ENCODE results near the gene C4BPA. TPM values are rescaled to one million over a fixed set of nuclear protein-coding genes. Genes with fewer than 3 reads are reported as not detected.

Gene C4BPA
- total RNA-seq, 6 donors from 2014 or later: 39.0 to 618 (median 118) TPM

DNA sequence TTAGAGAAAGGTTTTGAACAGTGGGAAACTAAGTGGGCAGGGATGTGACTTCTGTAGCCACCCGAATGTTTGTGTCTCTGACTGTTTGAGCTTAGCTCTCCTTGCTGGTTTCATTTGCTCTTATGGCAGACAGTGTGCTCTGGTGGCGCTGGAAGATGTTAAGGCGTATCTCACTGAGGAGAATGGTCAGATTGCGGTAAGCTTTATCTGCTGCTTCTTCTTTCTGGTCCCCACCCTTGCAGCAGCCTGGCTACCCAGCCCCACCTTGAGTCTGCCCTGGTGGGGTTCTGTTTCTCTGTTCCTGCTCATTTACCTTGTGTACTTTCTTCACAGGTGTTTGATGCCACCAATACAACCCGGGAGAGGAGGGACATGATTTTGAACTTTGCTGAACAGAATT is 41.0 kb upstream of the C4BPA start:
- no peak for TF ChIP-seq EP300 (IDR thresholded peaks at IDR 0.05)
- H3K27ac ChIP-seq: peak overlapping the region in 2 of 4 donors; percentile 1 to 65
- peaks cover 0 to 25% (median 11%) of the 10 kb centered on the region in 4 donors for H3K4me1 ChIP-seq
- ATAC-seq (ENCODE audit: low FRiP score in 2 of 2) (no peak), DNase-seq (no peak)
- no peaks in the 10 kb centered on the region for H3K27me3 ChIP-seq
- 91 to 97% methylated on average over 5 of the region's 5 CpGs for WGBS, 2 donors
- peaks cover 9 to 69% (median 19%) of the 10 kb centered on the region in 4 donors for H3K36me3 ChIP-seq
- H3K9me3 ChIP-seq: no peaks in the 10 kb centered on the region
- H3K4me3 ChIP-seq: no peak overlapping the region

DNA sequence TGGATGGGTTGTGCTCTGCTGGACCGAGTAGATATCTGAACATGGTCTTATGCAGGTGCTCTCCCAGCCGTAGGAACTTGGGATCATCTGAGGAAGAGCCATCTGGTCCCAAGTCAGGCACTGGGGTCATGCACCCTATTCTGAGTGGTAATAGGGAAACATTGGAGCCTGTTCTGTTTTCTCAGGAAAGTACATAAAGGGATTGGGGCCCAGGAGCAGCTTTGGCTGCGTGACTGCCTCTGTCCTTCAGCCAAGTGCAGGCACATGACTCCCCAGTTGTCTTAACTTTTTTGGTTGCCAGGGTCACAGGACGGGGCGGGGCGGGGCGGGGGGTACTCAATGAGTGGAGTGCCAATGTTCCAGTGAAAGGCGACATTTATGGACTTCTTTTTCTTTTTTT is 39.5 kb upstream of the C4BPA start:
- Histone ChIP-seq H3K36me3 (peaks cover 9 to 81% (median 21%) of the 10 kb centered on the region in 4 donors), H3K4me1 (peaks cover 0 to 11% (median 5%) of the 10 kb centered on the region in 4 donors), H3K4me3 (no peak overlapping the region), H3K27me3 (no peaks in the 10 kb centered on the region), H3K9me3 (no peaks in the 10 kb centered on the region), H3K27ac (peak overlapping the region; percentile 1 to 65 (median 48))
- 72 to 77% methylated on average over 7 to 8 of the region's 8 CpGs for WGBS, 2 donors
- peak in 1 of 2 donors; percentile 77 for DNase-seq
- ATAC-seq (ENCODE audit: low FRiP score in 2 of 2): peak; percentile 57 to 80
- TF ChIP-seq, protein P1, sequence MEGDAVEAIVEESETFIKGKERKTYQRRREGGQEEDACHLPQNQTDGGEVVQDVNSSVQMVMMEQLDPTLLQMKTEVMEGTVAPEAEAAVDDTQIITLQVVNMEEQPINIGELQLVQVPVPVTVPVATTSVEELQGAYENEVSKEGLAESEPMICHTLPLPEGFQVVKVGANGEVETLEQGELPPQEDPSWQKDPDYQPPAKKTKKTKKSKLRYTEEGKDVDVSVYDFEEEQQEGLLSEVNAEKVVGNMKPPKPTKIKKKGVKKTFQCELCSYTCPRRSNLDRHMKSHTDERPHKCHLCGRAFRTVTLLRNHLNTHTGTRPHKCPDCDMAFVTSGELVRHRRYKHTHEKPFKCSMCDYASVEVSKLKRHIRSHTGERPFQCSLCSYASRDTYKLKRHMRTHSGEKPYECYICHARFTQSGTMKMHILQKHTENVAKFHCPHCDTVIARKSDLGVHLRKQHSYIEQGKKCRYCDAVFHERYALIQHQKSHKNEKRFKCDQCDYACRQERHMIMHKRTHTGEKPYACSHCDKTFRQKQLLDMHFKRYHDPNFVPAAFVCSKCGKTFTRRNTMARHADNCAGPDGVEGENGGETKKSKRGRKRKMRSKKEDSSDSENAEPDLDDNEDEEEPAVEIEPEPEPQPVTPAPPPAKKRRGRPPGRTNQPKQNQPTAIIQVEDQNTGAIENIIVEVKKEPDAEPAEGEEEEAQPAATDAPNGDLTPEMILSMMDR (IDR thresholded peaks at IDR 0.05): no peak
- TF ChIP-seq POLR2A (IDR thresholded peaks at IDR 0.05) (peak in 1 of 4 donors; percentile 10), EP300 (IDR thresholded peaks at IDR 0.05) (no peak), POLR2AphosphoS5 (IDR thresholded peaks at IDR 0.05) (no peak)

DNA sequence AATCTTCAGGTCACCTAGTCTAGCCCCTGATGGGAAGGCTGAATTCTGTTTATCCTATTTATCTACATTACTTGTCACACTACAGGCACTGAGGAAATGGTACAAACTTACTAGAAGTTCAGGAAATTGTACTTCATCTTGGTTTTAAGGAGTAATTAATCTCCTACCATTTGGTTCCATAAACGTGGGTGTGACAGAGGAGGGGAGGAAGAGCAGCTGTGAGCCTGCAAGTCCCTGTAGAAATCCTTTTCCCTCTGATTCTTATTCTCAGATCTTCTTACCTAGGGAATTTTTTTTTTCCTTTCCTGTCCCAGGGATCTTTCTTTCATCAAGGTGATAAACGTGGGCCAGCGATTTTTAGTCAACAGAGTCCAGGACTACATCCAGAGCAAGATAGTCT is 36.8 kb upstream of the C4BPA start:
- Histone ChIP-seq H3K27ac (no peak overlapping the region), H3K36me3 (peaks cover 2 to 78% (median 37%) of the 10 kb centered on the region in 4 donors), H3K4me3 (peak overlapping the region in 1 of 4 donors; percentile 1), H3K9me3 (no peaks in the 10 kb centered on the region), H3K4me1 (peaks cover 0 to 5% (median 5%) of the 10 kb centered on the region in 4 donors), H3K27me3 (no peaks in the 10 kb centered on the region)
- 52% methylated on average over 3 of the region's 3 CpGs for WGBS, 2 donors
- TF ChIP-seq POLR2AphosphoS5 (IDR thresholded peaks at IDR 0.05) (no peak), POLR2A (IDR thresholded peaks at IDR 0.05) (no peak), EP300 (IDR thresholded peaks at IDR 0.05) (no peak)
- TF ChIP-seq, protein P1 (IDR thresholded peaks at IDR 0.05): no peak
- no peak for ATAC-seq (ENCODE audit: low FRiP score in 2 of 2)
- no peak for DNase-seq

DNA sequence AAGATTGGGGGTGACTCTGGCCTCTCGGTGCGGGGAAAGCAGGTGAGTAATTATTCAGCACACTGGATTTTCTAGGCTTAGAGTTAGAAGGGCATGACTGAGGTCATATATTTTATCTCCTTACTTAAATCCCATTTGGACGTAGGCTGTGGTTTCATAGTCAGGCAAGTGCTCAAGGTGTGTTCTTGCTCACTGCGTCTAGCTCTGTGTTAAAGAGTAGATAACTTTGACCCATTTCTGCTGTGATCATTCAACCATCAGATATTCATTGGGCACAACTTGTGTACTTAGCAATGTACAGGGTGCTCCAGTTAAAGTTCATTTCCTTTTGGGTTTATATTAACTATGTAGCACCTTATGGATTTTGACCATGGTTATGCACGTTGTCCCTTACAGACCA is 36.4 kb upstream of the C4BPA start:
- Histone ChIP-seq H3K9me3 (no peaks in the 10 kb centered on the region), H3K27me3 (no peaks in the 10 kb centered on the region), H3K36me3 (peaks cover 0 to 80% (median 34%) of the 10 kb centered on the region in 4 donors), H3K4me3 (no peak overlapping the region), H3K27ac (no peak overlapping the region), H3K4me1 (peaks cover 0 to 5% (median 5%) of the 10 kb centered on the region in 4 donors)
- DNase-seq: no peak
- ATAC-seq (ENCODE audit: low FRiP score in 2 of 2): no peak
- 82 to 85% methylated on average over 5 of the region's 5 CpGs for WGBS, 2 donors
- TF ChIP-seq POLR2A (IDR thresholded peaks at IDR 0.05) (no peak), POLR2AphosphoS5 (IDR thresholded peaks at IDR 0.05) (no peak), EP300 (IDR thresholded peaks at IDR 0.05) (no peak)
- TF ChIP-seq, protein P1 (IDR thresholded peaks at IDR 0.05): no peak

DNA sequence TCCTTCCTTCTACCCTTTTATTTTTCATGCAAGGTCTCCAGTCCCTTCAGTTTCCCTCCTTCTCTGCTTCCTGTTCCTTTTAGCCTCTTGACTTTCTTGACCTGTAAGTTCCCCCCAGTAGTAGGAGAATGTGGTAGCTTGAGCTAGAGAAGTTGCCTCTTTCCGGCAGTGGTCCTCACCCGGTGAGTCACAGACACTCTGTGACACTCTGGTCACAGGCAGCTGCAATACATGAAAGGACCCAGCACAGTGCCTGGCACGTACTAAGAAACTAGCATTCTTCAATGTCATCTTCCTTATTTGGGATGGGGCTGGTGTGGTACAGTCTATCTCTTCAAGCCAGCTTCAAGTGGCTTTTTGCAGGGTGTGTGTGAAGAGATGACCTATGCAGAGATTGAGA is 35.0 kb upstream of the C4BPA start:
- Histone ChIP-seq H3K36me3 (peaks cover 0 to 67% (median 30%) of the 10 kb centered on the region in 4 donors), H3K27ac (peak overlapping the region in 2 of 4 donors; percentile 39 to 68), H3K4me1 (peaks cover 0 to 5% (median 4%) of the 10 kb centered on the region in 4 donors), H3K9me3 (no peaks in the 10 kb centered on the region), H3K4me3 (no peak overlapping the region), H3K27me3 (no peaks in the 10 kb centered on the region)
- DNase-seq (peak in 1 of 2 donors; percentile 64), ATAC-seq (ENCODE audit: low FRiP score in 2 of 2) (peak in 1 of 2 donors; percentile 42)
- TF ChIP-seq POLR2AphosphoS5 (IDR thresholded peaks at IDR 0.05): peak in 1 of 2 donors; percentile 43
- no peak for TF ChIP-seq POLR2A (IDR thresholded peaks at IDR 0.05)
- 48 to 70% methylated on average over 3 of the region's 3 CpGs for WGBS, 2 donors
